Neural crest cell (in vitro differentiated cells): ENCODE measurements around the gene FSTL4. TPM values are rescaled to one million over a fixed set of nuclear protein-coding genes. Genes with fewer than 3 reads are reported as not detected.

Source experiments
- DNase-seq: peaks from one replicate; pipeline ENCODE4 v3.0.0; 2021; ENCODE audit warnings: low read depth, mixed read lengths, low spot score
- H3K27ac Mint-ChIP-seq: one replicate; pipeline ENCODE4 v1.8.0; 2021; ENCODE audit warnings: mild to moderate bottlenecking, mixed read lengths; ENCODE audit not compliant: unreplicated experiment
- H3K27me3 Mint-ChIP-seq: 2 replicates; pipeline ENCODE4 v1.8.0; 2021; ENCODE audit warnings: low read depth, mild to moderate bottlenecking, mixed read lengths
- H3K36me3 Mint-ChIP-seq: 2 replicates; pipeline ENCODE4 v1.8.0; 2021; ENCODE audit warnings: low read depth, mild to moderate bottlenecking, mixed read lengths
- H3K4me1 Mint-ChIP-seq: 2 replicates; pipeline ENCODE4 v1.8.0; 2021; ENCODE audit warnings: mixed read lengths
- H3K4me3 Mint-ChIP-seq: one replicate; pipeline ENCODE4 v1.8.0; 2021; ENCODE audit warnings: mild to moderate bottlenecking, mixed read lengths
- H3K9me3 Mint-ChIP-seq: 2 replicates; pipeline ENCODE4 v1.8.0; 2021; ENCODE audit warnings: mixed read lengths
- total RNA-seq: library from RNA; stranded (reverse); gene quantifications from 2 replicates; pipeline ENCODE4 v1.2.1, GENCODE V29; 2021
- TF ChIP-seq, protein P1 (sequence below): fragments of 200-600 bp; sonication (generic); conservative IDR thresholded peaks from 2 replicates; pipeline ENCODE4 v1.5.0; 2021; ENCODE audit warnings: antibody characterized with exemption, mild to moderate bottlenecking

Gene FSTL4
- total RNA-seq, 1 donor from 2014 or later, result 2.0 TPM

DNA sequence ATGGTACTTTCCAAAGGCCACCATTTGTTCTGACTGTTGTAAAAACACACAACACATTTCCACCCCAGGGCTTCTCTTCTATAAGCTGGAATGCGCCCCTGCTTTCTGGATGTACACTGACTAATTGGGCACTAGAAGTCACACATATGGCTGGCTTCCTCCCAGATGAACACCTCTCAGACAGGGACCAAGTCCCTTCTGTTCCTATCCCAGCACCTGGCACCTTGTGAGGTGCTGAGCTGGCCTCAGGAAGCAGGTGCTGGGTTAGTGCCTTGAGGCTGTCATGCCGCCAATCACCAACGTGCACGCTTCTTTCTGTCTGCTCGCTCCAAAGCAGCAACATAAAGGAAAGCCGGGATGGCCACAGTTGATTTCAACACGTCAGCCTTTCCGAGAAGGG, 93.2 kb downstream of the FSTL4 start:
- Mint-ChIP-seq H3K4me1 (peaks cover 8% of the 10 kb centered on the region), H3K36me3 (no peaks in the 10 kb centered on the region), H3K27me3 (peaks cover 7% of the 10 kb centered on the region), H3K4me3 (no peak overlapping the region), H3K27ac (no peak overlapping the region), H3K9me3 (no peaks in the 10 kb centered on the region)
- TF ChIP-seq, protein P1, sequence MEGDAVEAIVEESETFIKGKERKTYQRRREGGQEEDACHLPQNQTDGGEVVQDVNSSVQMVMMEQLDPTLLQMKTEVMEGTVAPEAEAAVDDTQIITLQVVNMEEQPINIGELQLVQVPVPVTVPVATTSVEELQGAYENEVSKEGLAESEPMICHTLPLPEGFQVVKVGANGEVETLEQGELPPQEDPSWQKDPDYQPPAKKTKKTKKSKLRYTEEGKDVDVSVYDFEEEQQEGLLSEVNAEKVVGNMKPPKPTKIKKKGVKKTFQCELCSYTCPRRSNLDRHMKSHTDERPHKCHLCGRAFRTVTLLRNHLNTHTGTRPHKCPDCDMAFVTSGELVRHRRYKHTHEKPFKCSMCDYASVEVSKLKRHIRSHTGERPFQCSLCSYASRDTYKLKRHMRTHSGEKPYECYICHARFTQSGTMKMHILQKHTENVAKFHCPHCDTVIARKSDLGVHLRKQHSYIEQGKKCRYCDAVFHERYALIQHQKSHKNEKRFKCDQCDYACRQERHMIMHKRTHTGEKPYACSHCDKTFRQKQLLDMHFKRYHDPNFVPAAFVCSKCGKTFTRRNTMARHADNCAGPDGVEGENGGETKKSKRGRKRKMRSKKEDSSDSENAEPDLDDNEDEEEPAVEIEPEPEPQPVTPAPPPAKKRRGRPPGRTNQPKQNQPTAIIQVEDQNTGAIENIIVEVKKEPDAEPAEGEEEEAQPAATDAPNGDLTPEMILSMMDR, result no peak
- DNase-seq, result no peak

DNA sequence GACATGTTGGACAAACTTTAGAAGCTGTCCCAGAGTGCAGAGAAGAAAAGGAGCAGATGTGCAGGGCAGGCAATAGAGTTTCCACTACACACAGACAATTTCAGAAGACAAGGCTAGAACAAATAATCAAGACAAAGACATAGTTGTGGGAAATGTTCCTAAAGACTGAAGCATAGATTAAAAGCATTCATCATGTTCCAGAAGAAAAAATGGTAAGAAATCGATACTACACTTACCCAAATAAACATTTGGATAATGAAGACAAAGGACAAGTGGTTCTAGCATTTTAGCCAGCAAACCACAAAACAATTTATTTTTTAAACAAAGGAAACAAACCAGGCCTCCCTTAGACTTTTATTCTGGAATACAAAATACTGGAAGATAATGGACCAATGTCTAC, 97.9 kb downstream of the FSTL4 start:
- Mint-ChIP-seq H3K4me1 (peaks cover 10% of the 10 kb centered on the region), H3K9me3 (no peaks in the 10 kb centered on the region), H3K4me3 (no peak overlapping the region), H3K27me3 (no peaks in the 10 kb centered on the region), H3K27ac (no peak overlapping the region), H3K36me3 (no peaks in the 10 kb centered on the region)
- DNase-seq, result no peak
- TF ChIP-seq, protein P1, result no peak

DNA sequence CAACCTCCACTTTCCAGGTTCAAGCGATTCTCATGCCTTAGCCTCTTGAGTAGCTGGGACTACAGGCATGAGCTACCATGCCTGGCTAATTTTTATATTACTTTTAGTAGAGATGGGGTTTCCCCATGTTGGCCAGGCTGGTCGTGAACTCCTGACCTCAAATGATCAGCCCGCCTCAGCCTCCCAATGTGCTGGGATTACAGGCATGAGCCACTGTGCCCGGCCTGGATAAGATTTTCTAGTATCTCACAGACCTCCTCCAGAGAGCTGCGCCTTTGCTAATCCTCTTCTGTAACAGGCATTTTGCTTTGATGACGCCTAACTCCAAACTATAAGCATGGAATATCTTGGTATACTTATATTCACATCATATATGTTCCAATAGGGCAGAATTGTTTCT, 99.4 kb downstream of the FSTL4 start:
- H3K36me3 Mint-ChIP-seq, result no peaks in the 10 kb centered on the region
- DNase-seq, result no peak
- H3K27ac Mint-ChIP-seq, result no peak overlapping the region
- H3K4me3 Mint-ChIP-seq, result no peak overlapping the region
- TF ChIP-seq, protein P1, result no peak
- no peaks in the 10 kb centered on the region for H3K27me3 Mint-ChIP-seq
- H3K9me3 Mint-ChIP-seq, result no peaks in the 10 kb centered on the region
- H3K4me1 Mint-ChIP-seq, result peaks cover 14% of the 10 kb centered on the region

DNA sequence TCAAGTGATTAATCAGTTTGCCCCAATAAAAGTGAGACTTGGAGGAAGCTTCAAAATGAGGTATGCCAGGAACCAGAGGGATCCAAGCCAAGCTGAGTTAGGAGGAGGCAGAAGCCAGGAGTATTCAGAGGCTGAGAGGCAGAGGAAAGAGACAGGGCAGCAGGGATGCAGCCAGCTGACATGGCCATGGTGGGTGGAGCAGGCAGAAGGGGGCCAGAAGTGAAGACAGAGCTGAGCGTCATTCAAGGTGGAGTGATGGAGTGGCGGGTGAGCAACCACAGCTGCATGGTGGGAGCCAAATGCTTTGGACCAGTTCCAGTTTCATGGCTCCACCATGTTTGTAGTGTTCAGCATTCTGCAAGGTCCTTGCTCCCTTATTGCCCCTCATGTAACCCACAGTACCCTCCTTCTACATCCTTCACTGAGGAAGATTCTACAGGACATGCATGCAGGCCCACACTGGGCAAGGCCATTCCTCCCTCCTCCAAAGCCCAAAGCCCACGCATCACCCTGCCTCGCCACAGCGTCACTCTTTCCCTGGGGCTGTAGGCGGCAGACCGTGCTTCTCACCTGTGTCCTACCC, 100.6 kb downstream of the FSTL4 start:
- Mint-ChIP-seq H3K27me3 (no peaks in the 10 kb centered on the region), H3K27ac (no peak overlapping the region), H3K4me3 (no peak overlapping the region), H3K9me3 (no peaks in the 10 kb centered on the region), H3K36me3 (no peaks in the 10 kb centered on the region), H3K4me1 (peaks cover 14% of the 10 kb centered on the region)
- DNase-seq, result no peak
- TF ChIP-seq, protein P1, result no peak

DNA sequence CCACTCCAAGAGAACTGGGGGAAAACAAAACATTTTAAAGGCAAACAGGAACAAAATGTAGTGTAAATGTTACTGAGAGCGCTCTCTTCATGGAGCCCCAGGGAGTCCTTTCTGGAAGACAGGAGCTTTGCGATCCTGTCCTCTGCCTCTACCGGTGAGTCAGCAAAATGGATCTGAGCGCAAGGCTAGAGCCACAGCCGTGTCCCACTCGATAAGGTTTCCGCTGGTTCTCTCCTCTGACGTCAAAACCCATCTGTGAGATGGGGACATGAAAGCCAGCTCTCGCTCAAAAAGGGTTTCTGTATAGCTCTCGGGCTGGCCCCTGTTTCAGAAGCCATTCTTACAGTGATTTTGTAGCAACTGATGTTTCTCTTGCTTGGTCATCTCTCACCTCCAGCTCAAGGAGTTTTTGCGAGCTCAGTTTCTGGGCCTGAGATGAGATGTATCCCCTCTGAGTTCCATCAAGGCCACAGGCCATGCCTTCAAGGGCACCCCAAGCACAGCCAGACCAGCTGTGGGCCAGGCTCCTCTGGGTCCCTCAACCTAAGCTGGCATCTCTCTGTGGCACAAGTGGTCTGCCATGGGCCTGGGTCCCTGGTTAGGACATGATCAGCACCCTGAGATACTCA, 101.6 kb downstream of the FSTL4 start:
- TF ChIP-seq, protein P1, result no peak
- H3K4me3 Mint-ChIP-seq, result no peak overlapping the region
- no peaks in the 10 kb centered on the region for H3K27me3 Mint-ChIP-seq
- no peaks in the 10 kb centered on the region for H3K36me3 Mint-ChIP-seq
- peaks cover 10% of the 10 kb centered on the region for H3K4me1 Mint-ChIP-seq
- H3K27ac Mint-ChIP-seq, result no peak overlapping the region
- no peak for DNase-seq
- no peaks in the 10 kb centered on the region for H3K9me3 Mint-ChIP-seq
